ENCODE measurements around the gene PITRM1.
A peak's percentile ranks its signal among the peaks of the same experiment; 100 is the strongest.

The PITRM1 gene

DNA sequence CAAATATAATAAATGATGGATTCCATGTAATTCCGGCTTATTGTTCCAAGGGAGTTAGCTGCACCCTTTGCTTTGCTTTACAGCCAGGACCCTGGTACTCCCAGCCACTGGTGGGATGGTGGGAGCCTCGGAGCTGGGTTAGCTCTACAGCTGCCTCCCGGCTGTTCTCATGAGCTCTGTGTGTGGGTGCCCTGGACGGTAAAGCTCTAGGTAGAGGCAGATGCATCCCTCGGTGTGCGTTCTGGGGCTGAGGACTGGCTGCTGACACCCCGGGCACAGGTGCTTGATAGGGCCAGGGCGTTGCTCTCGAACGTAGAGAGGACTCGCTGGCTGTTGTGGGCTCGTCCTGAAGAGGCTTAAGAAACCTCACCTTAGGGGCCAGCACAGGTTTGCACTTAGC is 55.1 kb downstream of the PITRM1 start:
- Histone ChIP-seq H3K4me3 (ENCODE audit: low read depth, low read length) (no peak overlapping the region), H3K36me3 (replicated peaks) (peaks cover 57% of the 10 kb centered on the region), H3K27ac (no peak overlapping the region), H3K27me3 (replicated peaks) (no peaks in the 10 kb centered on the region)
- no peak for DNase-seq
- no peak for TF ChIP-seq CTCF (IDR thresholded peaks at IDR 0.05; ENCODE audit: low read depth, low read length, missing control alignments)
- in situ Hi-C loops (cut with HindIII; ENCODE audit: low pct_ligation_motif_present, low sequenced_read_pairs): no loop called here

GRCh38 chr10:3116508-3117100 is 56.0 kb downstream of the PITRM1 start:
- in situ Hi-C loops (cut with HindIII; ENCODE audit: low pct_ligation_motif_present, low sequenced_read_pairs): no loop called here
- no peak overlapping the region for H3K27ac ChIP-seq
- H3K36me3 ChIP-seq (replicated peaks): peaks cover 57% of the 10 kb centered on the region
- no peak overlapping the region for H3K4me3 ChIP-seq (ENCODE audit: low read depth, low read length)
- DNase-seq: no peak
- no peak for TF ChIP-seq CTCF (IDR thresholded peaks at IDR 0.05; ENCODE audit: low read depth, low read length, missing control alignments)
- no peaks in the 10 kb centered on the region for H3K27me3 ChIP-seq (replicated peaks)

GRCh38 chr10:3115685-3116084 is 56.9 kb downstream of the PITRM1 start:
- H3K27me3 ChIP-seq (replicated peaks): no peaks in the 10 kb centered on the region
- H3K27ac ChIP-seq: no peak overlapping the region
- H3K4me3 ChIP-seq (ENCODE audit: low read depth, low read length): no peak overlapping the region
- in situ Hi-C loops (cut with HindIII; ENCODE audit: low pct_ligation_motif_present, low sequenced_read_pairs): no loop called here
- DNase-seq: no peak
- H3K36me3 ChIP-seq (replicated peaks): peaks cover 67% of the 10 kb centered on the region
- TF ChIP-seq CTCF (IDR thresholded peaks at IDR 0.05; ENCODE audit: low read depth, low read length, missing control alignments): no peak

DNA sequence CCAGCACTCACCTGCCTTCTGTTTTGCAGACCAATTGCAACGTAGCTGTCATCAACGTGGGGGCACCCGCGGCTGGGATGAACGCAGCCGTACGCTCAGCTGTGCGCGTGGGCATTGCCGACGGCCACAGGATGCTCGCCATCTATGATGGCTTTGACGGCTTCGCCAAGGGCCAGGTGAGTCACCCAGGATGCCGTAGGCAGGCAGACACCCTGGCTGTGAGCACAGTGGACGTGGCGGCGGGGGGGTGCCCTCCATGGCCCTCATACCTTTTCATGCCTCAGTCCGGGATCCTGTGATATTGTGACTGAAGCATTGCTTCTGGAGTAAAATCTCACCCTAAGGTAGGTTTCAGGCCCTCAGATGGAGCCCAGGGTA is 59.2 kb downstream of the PITRM1 start:
- Histone ChIP-seq H3K4me3 (ENCODE audit: low read depth, low read length) (no peak overlapping the region), H3K27ac (no peak overlapping the region), H3K27me3 (replicated peaks) (no peaks in the 10 kb centered on the region), H3K36me3 (replicated peaks) (peaks cover 77% of the 10 kb centered on the region)
- no peak for TF ChIP-seq CTCF (IDR thresholded peaks at IDR 0.05; ENCODE audit: low read depth, low read length, missing control alignments)
- in situ Hi-C loops (cut with HindIII; ENCODE audit: low pct_ligation_motif_present, low sequenced_read_pairs): no loop called here
- no peak for DNase-seq

DNA sequence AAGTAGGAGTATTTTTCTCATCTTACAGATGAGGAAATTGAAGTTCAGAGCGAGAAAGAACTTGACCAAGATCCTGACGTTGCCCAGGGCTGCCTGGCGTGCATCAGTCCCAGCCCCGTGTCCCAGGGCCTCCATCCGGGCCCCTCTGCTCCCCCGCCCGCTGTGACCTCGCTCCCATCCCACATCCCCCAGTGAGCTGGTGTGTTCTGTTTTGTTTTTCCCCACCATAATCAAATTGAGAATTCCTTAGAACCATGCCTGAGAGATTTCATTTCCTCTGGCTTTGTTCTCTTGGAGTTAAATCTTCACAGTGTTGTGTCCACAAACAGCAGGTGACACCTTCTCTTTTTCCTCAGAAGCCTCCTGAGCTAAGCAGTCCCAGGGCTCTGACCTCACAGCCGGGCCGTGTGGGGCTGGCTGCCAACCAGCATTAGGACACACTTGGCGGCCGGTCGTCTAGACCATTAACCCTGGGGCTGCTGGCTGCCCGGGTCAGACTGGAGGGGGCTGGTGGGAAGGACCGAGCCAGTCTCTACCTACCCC is 60.9 kb downstream of the PITRM1 start:
- peaks cover 68% of the 10 kb centered on the region for H3K36me3 ChIP-seq (replicated peaks)
- H3K4me3 ChIP-seq (ENCODE audit: low read depth, low read length): no peak overlapping the region
- no peak for DNase-seq
- no peaks in the 10 kb centered on the region for H3K27me3 ChIP-seq (replicated peaks)
- H3K27ac ChIP-seq: peak overlapping the region; percentile 53
- no peak for TF ChIP-seq CTCF (IDR thresholded peaks at IDR 0.05; ENCODE audit: low read depth, low read length, missing control alignments)
- in situ Hi-C loops (cut with HindIII; ENCODE audit: low pct_ligation_motif_present, low sequenced_read_pairs): no loop called here
